WTC11 (cell line): Measurements from ENCODE around the gene ST6GAL1. TPM values are rescaled to one million over a fixed set of nuclear protein-coding genes. Genes with fewer than 3 reads are reported as not detected.

Experiments
- ATAC-seq: fragments of 200-7000 bp; cut with Tn5 transposase; 2 replicates; pipeline ENCODE4 v1.10.0; 2021; ENCODE audit warnings: mild to moderate bottlenecking, moderate library complexity
- CTCF ChIA-PET: fragments of 300-600 bp; sonication (Branson Sonifier 250); formaldehyde crosslinking; loops from one replicate; lab custom pipeline; 2021; ENCODE audit warnings: antibody characterized with exemption; lab: Charles Lee
- POLR2A ChIA-PET: fragments of 350-600 bp; sonication (Branson Sonifier 250); formaldehyde crosslinking; loops from one replicate; lab custom pipeline; 2021; ENCODE audit warnings: antibody characterized with exemption; lab: Charles Lee
- DNase-seq: peaks from one replicate; pipeline ENCODE4 v3.0.0; 2021; ENCODE audit warnings: low spot score
- H3K27ac Mint-ChIP-seq: 2 replicates; pipeline ENCODE4 v1.8.0; 2021; ENCODE audit warnings: mixed read lengths
- H3K27me3 Mint-ChIP-seq: 2 replicates; pipeline ENCODE4 v1.8.0; 2021; ENCODE audit warnings: low read depth, mild to moderate bottlenecking, moderate library complexity, mixed read lengths
- H3K36me3 Mint-ChIP-seq: 2 replicates; pipeline ENCODE4 v1.8.0; 2021; ENCODE audit warnings: mixed read lengths
- H3K4me1 Mint-ChIP-seq: 2 replicates; pipeline ENCODE4 v1.8.0; 2022; ENCODE audit warnings: mixed read lengths
- H3K4me3 Mint-ChIP-seq: 2 replicates; pipeline ENCODE4 v1.8.0; 2021; ENCODE audit warnings: mild to moderate bottlenecking, moderate library complexity, mixed read lengths
- H3K9me3 Mint-ChIP-seq: 2 replicates; pipeline ENCODE4 v1.8.0; 2021; ENCODE audit warnings: mixed read lengths
- ARID4B ChIP-seq: sonication (generic); formaldehyde crosslinking; IDR thresholded peaks from 2 replicates; pipeline ENCODE4 v1.8.0; 2023; ENCODE audit warnings: missing genetic modification reagents, mild to moderate bottlenecking, borderline replicate concordance
- ATF2 ChIP-seq: sonication (generic); formaldehyde crosslinking; IDR thresholded peaks from 2 replicates; pipeline ENCODE4 v1.8.1; 2022; ENCODE audit warnings: low read depth, missing genetic modification reagents, borderline replicate concordance
- ATF3 ChIP-seq: sonication (generic); formaldehyde crosslinking; conservative IDR thresholded peaks from 2 replicates; pipeline ENCODE4 v1.8.1; 2022; ENCODE audit warnings: mild to moderate bottlenecking, missing genetic modification reagents
- ATF6 ChIP-seq: sonication (generic); formaldehyde crosslinking; IDR thresholded peaks from 2 replicates; pipeline ENCODE4 v1.8.1; 2023; ENCODE audit warnings: mild to moderate bottlenecking, missing genetic modification reagents
- CREM ChIP-seq: sonication (generic); formaldehyde crosslinking; IDR thresholded peaks from 2 replicates; pipeline ENCODE4 v1.8.1; 2022; ENCODE audit warnings: mild to moderate bottlenecking, missing genetic modification reagents, moderate library complexity
- ELF4 ChIP-seq: sonication (generic); formaldehyde crosslinking; IDR thresholded peaks from 2 replicates; pipeline ENCODE4 v1.8.1; 2022; ENCODE audit warnings: low read depth, mild to moderate bottlenecking, moderate library complexity, missing genetic modification reagents
- ESRRA ChIP-seq: sonication (generic); formaldehyde crosslinking; IDR thresholded peaks from 2 replicates; pipeline ENCODE4 v1.8.1; 2022; ENCODE audit warnings: mild to moderate bottlenecking, missing genetic modification reagents, borderline replicate concordance
- FOXP4 ChIP-seq: sonication (generic); formaldehyde crosslinking; IDR thresholded peaks from 2 replicates; pipeline ENCODE4 v1.8.0; 2022; ENCODE audit warnings: mild to moderate bottlenecking, missing genetic modification reagents
- GRHL2 ChIP-seq: fragments of 250-450 bp; sonication (Bioruptor Pico); IDR thresholded peaks from 2 replicates; pipeline ENCODE4 v1.8.0; 2022; ENCODE audit warnings: mild to moderate bottlenecking, moderate library complexity; ENCODE audit not compliant: insufficient replicate concordance, severe bottlenecking
- JUN ChIP-seq: sonication (generic); formaldehyde crosslinking; IDR thresholded peaks from 2 replicates; pipeline ENCODE4 v1.8.0; 2023; ENCODE audit warnings: mild to moderate bottlenecking, missing genetic modification reagents
- NFYB ChIP-seq: sonication (generic); formaldehyde crosslinking; conservative IDR thresholded peaks from 2 replicates; pipeline ENCODE4 v1.8.0; 2022; ENCODE audit warnings: low read depth, missing genetic modification reagents
- PREB ChIP-seq: sonication (generic); formaldehyde crosslinking; IDR thresholded peaks from 2 replicates; pipeline ENCODE4 v1.8.1; 2022; ENCODE audit warnings: mild to moderate bottlenecking, missing genetic modification reagents, moderate library complexity, borderline replicate concordance
- PRRX2 ChIP-seq: fragments of 250-450 bp; sonication (Bioruptor Pico); IDR thresholded peaks from 2 replicates; pipeline ENCODE4 v1.8.0; 2021; ENCODE audit warnings: mild to moderate bottlenecking
- USF2 ChIP-seq: sonication (generic); formaldehyde crosslinking; IDR thresholded peaks from 2 replicates; pipeline ENCODE4 v1.8.1; 2023; ENCODE audit warnings: mild to moderate bottlenecking, missing genetic modification reagents, moderate library complexity
- ZNF138 ChIP-seq: sonication (generic); formaldehyde crosslinking; conservative IDR thresholded peaks from 2 replicates; pipeline ENCODE4 v1.8.1; 2022; ENCODE audit warnings: mild to moderate bottlenecking, moderate library complexity, missing genetic modification reagents
- ZNF219 ChIP-seq: sonication (generic); formaldehyde crosslinking; IDR thresholded peaks from 2 replicates; pipeline ENCODE4 v1.8.0; 2023; ENCODE audit warnings: missing genetic modification reagents, mild to moderate bottlenecking, borderline replicate concordance
- ZNF423 ChIP-seq: fragments of 250-450 bp; sonication (Bioruptor Pico); IDR thresholded peaks from 2 replicates; pipeline ENCODE4 v2.1.2; 2022; ENCODE audit warnings: mild to moderate bottlenecking, moderate library complexity
- total RNA-seq: library from RNA; stranded (reverse); gene quantifications from 3 replicates; pipeline ENCODE4 v1.2.3, GENCODE V29; 2021

Gene ST6GAL1
- total RNA-seq, 1 experiment from 2014 or later = 87.5 TPM

- peaks cover 48% of the 10 kb centered on the region for H3K9me3 Mint-ChIP-seq
- peaks cover 26% of the 10 kb centered on the region for H3K36me3 Mint-ChIP-seq
- H3K4me3 Mint-ChIP-seq = no peak overlapping the region
- DNase-seq (no peak), ATAC-seq (no peak)
- CTCF ChIA-PET = no interaction called here
- peaks cover 18% of the 10 kb centered on the region for H3K4me1 Mint-ChIP-seq
- H3K27me3 Mint-ChIP-seq = peaks cover 2% of the 10 kb centered on the region; the same call in 1 of the 2 replicates
- POLR2A ChIA-PET = interaction anchor here (0.6 kb wide), 1 partner anchor 65 kb away, joined by 3 read pairs; no protein-coding TSS in a partner anchor
- no peak overlapping the region for H3K27ac Mint-ChIP-seq
- no peak for TF ChIP-seq ELF4
- TF ChIP-seq NFYB (CRISPR knock-in tag) = no peak
- no peak for TF ChIP-seq ZNF219 (CRISPR knock-in tag)
- TF ChIP-seq JUN (CRISPR knock-in tag) = no peak
- no peak for TF ChIP-seq ATF3
- TF ChIP-seq PRRX2 (CRISPR knock-in tag) = no peak
- no peak for TF ChIP-seq ESRRA (CRISPR knock-in tag)
- no peak for TF ChIP-seq ZNF138 (CRISPR knock-in tag)
- TF ChIP-seq ATF6 (CRISPR knock-in tag) = no peak
- no peak for TF ChIP-seq GRHL2
- no peak for TF ChIP-seq PREB (CRISPR knock-in tag)
- no peak for TF ChIP-seq ATF2
- no peak for TF ChIP-seq ZNF423 (CRISPR knock-in tag)
- no peak for TF ChIP-seq USF2 (CRISPR knock-in tag)
- TF ChIP-seq ARID4B (CRISPR knock-in tag) = no peak
- no peak for TF ChIP-seq CREM
- no peak for TF ChIP-seq FOXP4
Measured at GRCh38 chr3:187086831-187087230, 156.5 kb downstream of the ST6GAL1 start.
